Measurements from ENCODE around the gene ERCC6L2.

GRCh38 chr9:95991326-95991725 is 115.8 kb downstream of the ERCC6L2 start:
- TF ChIP-seq CTCF (IDR thresholded peaks at IDR 0.05; ENCODE audit: low read depth, low read length, poor library complexity, severe bottlenecking): no peak
- TF ChIP-seq EZH2phosphoT487 (IDR thresholded peaks at IDR 0.05; ENCODE audit: borderline replicate concordance, low read length): no peak

All from DOHH2 (cell line).